Measurements from ENCODE around the gene OTC.
A peak's percentile ranks its signal among the peaks of the same experiment; 100 is the strongest.

Gene OTC

GRCh38 chrX:38357747-38358673, 5.6 kb downstream of the OTC start:
- no peak for DNase-seq

- DNase-seq: no peak
Measured at GRCh38 chrX:38363046-38363445, 10.6 kb downstream of the OTC start.

GRCh38 chrX:38365954-38366353, 13.6 kb downstream of the OTC start:
- no peak for DNase-seq

GRCh38 chrX:38368774-38369173, 16.4 kb downstream of the OTC start:
- no peak for DNase-seq

GRCh38 chrX:38371641-38372040, 19.2 kb downstream of the OTC start:
- no peak for DNase-seq

GRCh38 chrX:38374431-38374830, 22.0 kb downstream of the OTC start:
- DNase-seq: no peak

GRCh38 chrX:38375891-38376290, 23.5 kb downstream of the OTC start:
- DNase-seq: no peak

GRCh38 chrX:38376747-38377146, 24.3 kb downstream of the OTC start:
- no peak for DNase-seq

- DNase-seq: no peak
Measured at GRCh38 chrX:38379088-38379487, 26.7 kb downstream of the OTC start.

GRCh38 chrX:38382663-38383062, 30.3 kb downstream of the OTC start:
- no peak for DNase-seq

- DNase-seq: no peak
Measured at GRCh38 chrX:38400389-38400910, 48.0 kb downstream of the OTC start.

- no peak for DNase-seq
Measured at GRCh38 chrX:38402118-38402517, 49.7 kb downstream of the OTC start.

- no peak for DNase-seq
Measured at GRCh38 chrX:38403834-38404233, 51.4 kb downstream of the OTC start.

GRCh38 chrX:38407126-38407525, 54.7 kb downstream of the OTC start:
- DNase-seq: no peak

- no peak for DNase-seq
Measured at GRCh38 chrX:38409289-38409688, 56.9 kb downstream of the OTC start.

GRCh38 chrX:38426785-38427184, 74.4 kb downstream of the OTC start:
- DNase-seq: no peak

- DNase-seq: no peak
Measured at GRCh38 chrX:38431525-38431924, 79.1 kb downstream of the OTC start.

- no peak for DNase-seq
Measured at GRCh38 chrX:38435130-38435529, 82.7 kb downstream of the OTC start.

GRCh38 chrX:38437093-38437492, 84.7 kb downstream of the OTC start:
- DNase-seq: no peak

- no peak for DNase-seq
Measured at GRCh38 chrX:38438321-38438720, 85.9 kb downstream of the OTC start.

- DNase-seq: peak; percentile 9 to 42
Measured at GRCh38 chrX:38452603-38453002, 100.2 kb downstream of the OTC start.

- DNase-seq: no peak
Measured at GRCh38 chrX:38458071-38458470, 105.7 kb downstream of the OTC start.

GRCh38 chrX:38462257-38462656, 109.9 kb downstream of the OTC start:
- no peak for DNase-seq

GRCh38 chrX:38465686-38466085, 113.3 kb downstream of the OTC start:
- DNase-seq: no peak

Data from NCI-H1930 (cell line).